NCI-H1105 (cell line): ENCODE measurements around the gene NSD2.

Experiments
- DNase-seq: peaks from one replicate; lab custom pipeline; 2025; lab: John Stamatoyannopoulos, UW

The NSD2 gene

GRCh38 chr4:1864076-1865008 lies 6.9 kb upstream of the NSD2 start:
- DNase-seq: no peak

GRCh38 chr4:1866189-1866661 lies 5.0 kb upstream of the NSD2 start:
- no peak for DNase-seq

- no peak for DNase-seq
Measured at GRCh38 chr4:1868293-1868692, 2.9 kb upstream of the NSD2 start.

- no peak for DNase-seq
Measured at GRCh38 chr4:1868912-1869311, 2.3 kb upstream of the NSD2 start.

GRCh38 chr4:1869530-1870327 lies 1.5 kb upstream of the NSD2 start:
- no peak for DNase-seq

GRCh38 chr4:1870328-1870577 lies 940 bp upstream of the NSD2 start:
- peak; percentile 60 for DNase-seq

GRCh38 chr4:1871471-1872021 lies 353 bp downstream of the NSD2 start:
- no peak for DNase-seq

- no peak for DNase-seq
Measured at GRCh38 chr4:1872870-1873269, 1.7 kb downstream of the NSD2 start.

- DNase-seq: no peak
Measured at GRCh38 chr4:1873291-1873690, 2.1 kb downstream of the NSD2 start.

GRCh38 chr4:1873776-1874175 lies 2.6 kb downstream of the NSD2 start:
- no peak for DNase-seq

GRCh38 chr4:1874201-1874600 lies 3.0 kb downstream of the NSD2 start:
- DNase-seq: no peak

- DNase-seq: no peak
Measured at GRCh38 chr4:1879485-1879884, 8.3 kb downstream of the NSD2 start.

- no peak for DNase-seq
Measured at GRCh38 chr4:1880332-1880731, 9.1 kb downstream of the NSD2 start.

GRCh38 chr4:1882850-1883271 lies 11.7 kb downstream of the NSD2 start:
- no peak for DNase-seq

GRCh38 chr4:1883583-1883982 lies 12.4 kb downstream of the NSD2 start:
- no peak for DNase-seq

GRCh38 chr4:1885414-1885813 lies 14.2 kb downstream of the NSD2 start:
- DNase-seq: no peak

GRCh38 chr4:1887052-1887451 lies 15.9 kb downstream of the NSD2 start:
- no peak for DNase-seq

GRCh38 chr4:1890979-1891570 lies 19.9 kb downstream of the NSD2 start:
- no peak for DNase-seq

- DNase-seq: no peak
Measured at GRCh38 chr4:1895971-1896657, 24.9 kb downstream of the NSD2 start.

- no peak for DNase-seq
Measured at GRCh38 chr4:1896658-1896991, 25.4 kb downstream of the NSD2 start.

- no peak for DNase-seq
Measured at GRCh38 chr4:1898007-1898406, 26.8 kb downstream of the NSD2 start.

- DNase-seq: no peak
Measured at GRCh38 chr4:1898681-1899080, 27.5 kb downstream of the NSD2 start.
